ENCODE measurements around the gene HDAC9.

Gene HDAC9

DNA sequence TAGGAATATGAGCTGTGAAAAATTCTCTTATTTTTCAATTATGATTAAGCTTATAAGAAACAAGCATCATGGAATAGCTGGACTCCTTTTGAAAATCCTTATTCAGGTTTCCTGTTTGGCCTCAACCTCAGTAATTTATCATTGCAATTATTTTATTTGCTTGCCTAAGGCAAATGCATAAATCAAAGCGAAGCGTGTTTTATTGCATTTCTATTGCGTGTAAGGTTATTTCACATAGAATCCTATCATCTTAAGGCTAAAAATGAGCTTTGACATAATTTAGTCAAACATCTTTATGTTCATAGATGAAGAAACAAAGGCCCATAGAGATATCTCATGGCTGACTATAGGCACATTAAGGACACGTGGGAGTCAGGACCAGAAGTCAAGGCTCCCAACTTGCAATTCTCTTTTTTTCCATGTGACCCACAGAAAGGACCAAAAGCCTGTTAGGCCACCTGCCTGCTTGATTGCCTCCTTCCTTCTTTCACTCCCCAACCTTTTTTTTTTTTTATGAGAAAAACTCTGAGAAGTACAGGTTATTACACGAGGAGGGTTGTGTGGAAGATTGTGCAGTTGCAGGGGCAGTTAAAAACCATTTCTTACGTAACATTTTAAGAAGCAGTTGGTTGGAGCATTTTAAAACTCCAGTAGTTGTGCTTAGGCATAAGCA, 261.0 kb downstream of the HDAC9 start:
- no peak overlapping the region for H3K9ac ChIP-seq (ENCODE audit: low read depth, low read length, poor library complexity, severe bottlenecking)
- no peaks in the 10 kb centered on the region for H3K36me3 ChIP-seq (ENCODE audit: insufficient read depth, low read length)
- no peaks in the 10 kb centered on the region for H4K20me1 ChIP-seq (ENCODE audit: insufficient read depth, low read length, poor library complexity, severe bottlenecking)
- no peaks in the 10 kb centered on the region for H3K9me2 ChIP-seq (replicated peaks; ENCODE audit: low read depth, low read length)
- H3K4me2 ChIP-seq (ENCODE audit: low read depth, low read length, poor library complexity, severe bottlenecking) = no peak overlapping the region
- TF ChIP-seq EZH2phosphoT487 (IDR thresholded peaks at IDR 0.05; ENCODE audit: borderline replicate concordance) = no peak
- TF ChIP-seq, protein P1, sequence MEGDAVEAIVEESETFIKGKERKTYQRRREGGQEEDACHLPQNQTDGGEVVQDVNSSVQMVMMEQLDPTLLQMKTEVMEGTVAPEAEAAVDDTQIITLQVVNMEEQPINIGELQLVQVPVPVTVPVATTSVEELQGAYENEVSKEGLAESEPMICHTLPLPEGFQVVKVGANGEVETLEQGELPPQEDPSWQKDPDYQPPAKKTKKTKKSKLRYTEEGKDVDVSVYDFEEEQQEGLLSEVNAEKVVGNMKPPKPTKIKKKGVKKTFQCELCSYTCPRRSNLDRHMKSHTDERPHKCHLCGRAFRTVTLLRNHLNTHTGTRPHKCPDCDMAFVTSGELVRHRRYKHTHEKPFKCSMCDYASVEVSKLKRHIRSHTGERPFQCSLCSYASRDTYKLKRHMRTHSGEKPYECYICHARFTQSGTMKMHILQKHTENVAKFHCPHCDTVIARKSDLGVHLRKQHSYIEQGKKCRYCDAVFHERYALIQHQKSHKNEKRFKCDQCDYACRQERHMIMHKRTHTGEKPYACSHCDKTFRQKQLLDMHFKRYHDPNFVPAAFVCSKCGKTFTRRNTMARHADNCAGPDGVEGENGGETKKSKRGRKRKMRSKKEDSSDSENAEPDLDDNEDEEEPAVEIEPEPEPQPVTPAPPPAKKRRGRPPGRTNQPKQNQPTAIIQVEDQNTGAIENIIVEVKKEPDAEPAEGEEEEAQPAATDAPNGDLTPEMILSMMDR (conservative IDR thresholded peaks at IDR 0.05; ENCODE audit: low read length) = no peak
- no peaks in the 10 kb centered on the region for H3K9me3 ChIP-seq (ENCODE audit: insufficient read depth, low read depth, low read length)
- no peak overlapping the region for H3K4me3 ChIP-seq (ENCODE audit: low read length, poor library complexity, severe bottlenecking)
- no peaks in the 10 kb centered on the region for H3K79me2 ChIP-seq (ENCODE audit: insufficient read depth, low read length)
- no peaks in the 10 kb centered on the region for H3F3A ChIP-seq (ENCODE audit: low read depth)
- no peaks in the 10 kb centered on the region for H3K27me3 ChIP-seq (ENCODE audit: insufficient read depth, low read length, poor library complexity, severe bottlenecking)
- H2AFZ ChIP-seq (ENCODE audit: low read length) = no peak overlapping the region
- H3K4me1 ChIP-seq (ENCODE audit: insufficient read depth, low read length, poor library complexity, severe bottlenecking) = peaks cover 8% of the 10 kb centered on the region

DNA sequence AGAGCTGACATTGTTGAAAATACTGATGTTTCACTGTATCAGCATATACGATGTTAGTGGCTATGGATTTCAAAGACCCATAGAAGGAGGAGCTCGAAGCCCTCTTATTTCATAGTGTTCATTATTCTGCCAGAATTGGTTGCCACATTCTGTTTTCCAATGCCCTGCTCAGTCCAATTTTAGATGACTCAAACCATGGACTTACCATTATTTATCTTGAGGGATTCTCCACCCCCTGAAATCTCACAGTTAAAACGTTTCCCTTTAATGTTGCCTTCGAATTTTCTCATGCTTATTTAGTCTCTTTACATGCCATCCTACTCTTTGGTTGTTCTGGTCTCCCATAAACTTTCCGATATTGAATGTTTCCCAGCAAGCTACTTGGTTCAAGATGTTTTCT, 264.5 kb downstream of the HDAC9 start:
- H2AFZ ChIP-seq (ENCODE audit: low read length) = no peak overlapping the region
- H3K36me3 ChIP-seq (ENCODE audit: insufficient read depth, low read length) = no peaks in the 10 kb centered on the region
- no peaks in the 10 kb centered on the region for H4K20me1 ChIP-seq (ENCODE audit: insufficient read depth, low read length, poor library complexity, severe bottlenecking)
- no peaks in the 10 kb centered on the region for H3K79me2 ChIP-seq (ENCODE audit: insufficient read depth, low read length)
- TF ChIP-seq EZH2phosphoT487 (IDR thresholded peaks at IDR 0.05; ENCODE audit: borderline replicate concordance) = no peak
- TF ChIP-seq, protein P1 (conservative IDR thresholded peaks at IDR 0.05; ENCODE audit: low read length) = no peak
- no peaks in the 10 kb centered on the region for H3K9me3 ChIP-seq (ENCODE audit: insufficient read depth, low read depth, low read length)
- H3K9me2 ChIP-seq (replicated peaks; ENCODE audit: low read depth, low read length) = no peaks in the 10 kb centered on the region
- no peak overlapping the region for H3K4me3 ChIP-seq (ENCODE audit: low read length, poor library complexity, severe bottlenecking)
- no peak overlapping the region for H3K4me2 ChIP-seq (ENCODE audit: low read depth, low read length, poor library complexity, severe bottlenecking)
- peaks cover 2% of the 10 kb centered on the region for H3K4me1 ChIP-seq (ENCODE audit: insufficient read depth, low read length, poor library complexity, severe bottlenecking)
- H3F3A ChIP-seq (ENCODE audit: low read depth) = no peaks in the 10 kb centered on the region
- no peak overlapping the region for H3K9ac ChIP-seq (ENCODE audit: low read depth, low read length, poor library complexity, severe bottlenecking)
- no peaks in the 10 kb centered on the region for H3K27me3 ChIP-seq (ENCODE audit: insufficient read depth, low read length, poor library complexity, severe bottlenecking)

DNA sequence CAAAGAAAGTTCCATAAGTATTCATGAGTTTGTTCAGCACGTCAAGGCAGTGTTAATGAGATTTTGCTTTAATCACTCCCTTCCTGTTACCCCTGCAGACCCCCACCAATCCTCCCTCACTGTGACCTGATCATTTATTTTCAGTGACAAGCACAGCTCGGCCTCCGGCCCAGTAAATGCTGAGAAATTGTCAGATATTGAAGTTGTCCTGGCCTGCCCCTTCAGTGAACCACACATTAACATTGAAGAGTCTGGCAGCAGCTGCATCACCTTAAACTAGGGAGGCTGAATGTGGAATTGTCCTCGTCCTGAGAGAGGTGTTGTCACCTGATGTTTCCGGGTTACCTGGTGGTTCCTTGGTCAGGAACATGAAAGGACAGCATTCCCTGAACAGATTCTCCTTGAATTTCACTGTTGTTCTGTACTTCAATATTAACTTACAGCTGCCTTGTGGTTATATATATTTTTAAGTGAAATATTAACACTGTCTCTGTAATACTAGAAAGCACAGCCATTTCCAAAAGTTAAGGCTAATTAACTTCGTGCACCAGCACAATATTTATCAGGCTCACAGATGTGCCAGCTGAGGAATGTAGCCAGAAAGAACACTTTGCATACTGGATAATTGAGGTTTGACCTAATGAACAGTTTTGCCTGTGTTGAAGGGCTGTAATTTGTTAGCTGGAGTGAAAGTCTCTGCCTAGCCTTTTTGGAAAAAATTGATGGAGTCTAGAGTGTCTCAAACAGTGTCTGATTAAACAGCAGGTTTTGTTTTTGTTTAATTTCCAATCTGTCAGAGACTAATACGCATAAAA, 265.3 kb downstream of the HDAC9 start:
- no peaks in the 10 kb centered on the region for H4K20me1 ChIP-seq (ENCODE audit: insufficient read depth, low read length, poor library complexity, severe bottlenecking)
- H3K36me3 ChIP-seq (ENCODE audit: insufficient read depth, low read length) = no peaks in the 10 kb centered on the region
- no peaks in the 10 kb centered on the region for H3K27me3 ChIP-seq (ENCODE audit: insufficient read depth, low read length, poor library complexity, severe bottlenecking)
- H3K79me2 ChIP-seq (ENCODE audit: insufficient read depth, low read length) = no peaks in the 10 kb centered on the region
- H3K9ac ChIP-seq (ENCODE audit: low read depth, low read length, poor library complexity, severe bottlenecking) = no peak overlapping the region
- TF ChIP-seq EZH2phosphoT487 (IDR thresholded peaks at IDR 0.05; ENCODE audit: borderline replicate concordance) = no peak
- TF ChIP-seq, protein P1 (conservative IDR thresholded peaks at IDR 0.05; ENCODE audit: low read length) = no peak
- no peaks in the 10 kb centered on the region for H3K9me2 ChIP-seq (replicated peaks; ENCODE audit: low read depth, low read length)
- no peak overlapping the region for H3K4me3 ChIP-seq (ENCODE audit: low read length, poor library complexity, severe bottlenecking)
- H2AFZ ChIP-seq (ENCODE audit: low read length) = no peak overlapping the region
- no peaks in the 10 kb centered on the region for H3K4me1 ChIP-seq (ENCODE audit: insufficient read depth, low read length, poor library complexity, severe bottlenecking)
- no peaks in the 10 kb centered on the region for H3K9me3 ChIP-seq (ENCODE audit: insufficient read depth, low read depth, low read length)
- H3F3A ChIP-seq (ENCODE audit: low read depth) = no peaks in the 10 kb centered on the region
- no peak overlapping the region for H3K4me2 ChIP-seq (ENCODE audit: low read depth, low read length, poor library complexity, severe bottlenecking)

Measured in Loucy (cell line).